ENCODE measurements around the gene MYO9B. TPM values are rescaled to one million over a fixed set of nuclear protein-coding genes. Genes with fewer than 3 reads are reported as not detected.
A peak's percentile ranks its signal among the peaks of the same experiment; 100 is the strongest.
"Not testable (repeated sequence)": the region's sequence is repeated elsewhere in the genome, so short reads cannot be mapped to it uniquely, and the experiment has no call there.

MYO9B gene
- total and polyA plus RNA-seq, 8 donors = 56.5 to 149 (median 66.0) TPM

- ATAC-seq = no peak
- Histone ChIP-seq H3K27ac (no peak overlapping the region), H3K4me3 (no peak overlapping the region), H3K9me3 (no peaks in the 10 kb centered on the region), H3K27me3 (no peaks in the 10 kb centered on the region), H3K36me3 (no peaks in the 10 kb centered on the region), H3K4me1 (peaks cover 25 to 92% of the 10 kb centered on the region in 2 donors)
- DNase-seq = no peak
- intact Hi-C loops (cut with DNase I) = no loop called here
- TF ChIP-seq CTCF (IDR thresholded peaks at IDR 0.05) = no peak
Measured at GRCh38 chr19:17092696-17093095, 17.1 kb downstream of the MYO9B start.

GRCh38 chr19:17094694-17095093 is 19.1 kb downstream of the MYO9B start:
- intact Hi-C loops (cut with DNase I); H3K27me3 ChIP-seq; ATAC-seq; H3K9me3 ChIP-seq; H3K36me3 ChIP-seq; H3K4me3 ChIP-seq; DNase-seq: not testable (repeated sequence)
- Histone ChIP-seq H3K27ac (peak overlapping the region; percentile 69 to 76), H3K4me1 (peaks cover 23 to 82% of the 10 kb centered on the region in 2 donors)

- H3K27ac ChIP-seq = peak overlapping the region; percentile 69 to 76
- no peaks in the 10 kb centered on the region for H3K27me3 ChIP-seq
- intact Hi-C loops (cut with DNase I) = no loop called here
- no peak for TF ChIP-seq CTCF (IDR thresholded peaks at IDR 0.05)
- peaks cover 20 to 76% of the 10 kb centered on the region in 2 donors for H3K4me1 ChIP-seq
- H3K4me3 ChIP-seq = no peak overlapping the region
- H3K36me3 ChIP-seq = peaks cover 0 to 5% of the 10 kb centered on the region in 2 donors
- DNase-seq (no peak), ATAC-seq (peak; percentile 17)
- H3K9me3 ChIP-seq = no peaks in the 10 kb centered on the region
Measured at GRCh38 chr19:17095141-17095919, 19.8 kb downstream of the MYO9B start.

- intact Hi-C loops (cut with DNase I) = no loop called here
Measured at GRCh38 chr19:17097593-17098126, 22.1 kb downstream of the MYO9B start.

GRCh38 chr19:17098326-17098725 is 22.7 kb downstream of the MYO9B start:
- intact Hi-C loops (cut with DNase I) = no loop called here
- Histone ChIP-seq H3K27ac (peak overlapping the region in 1 of 2 donors; percentile 3), H3K36me3 (peaks cover 0 to 28% of the 10 kb centered on the region in 2 donors), H3K4me1 (peaks cover 12 to 46% of the 10 kb centered on the region in 2 donors), H3K27me3 (no peaks in the 10 kb centered on the region), H3K9me3 (no peaks in the 10 kb centered on the region), H3K4me3 (no peak overlapping the region)
- TF ChIP-seq CTCF (IDR thresholded peaks at IDR 0.05) = no peak
- DNase-seq = no peak
- no peak for ATAC-seq

More at GRCh38 chr19:17097593-17098126, 22.1 kb downstream of the MYO9B start:
- no peaks in the 10 kb centered on the region for H3K27me3 ChIP-seq
- DNase-seq (no peak), ATAC-seq (peak; percentile 85)
- H3K27ac ChIP-seq = peak overlapping the region in 1 of 2 donors; percentile 3
- H3K4me3 ChIP-seq = no peak overlapping the region
- no peaks in the 10 kb centered on the region for H3K9me3 ChIP-seq
- peaks cover 12 to 53% of the 10 kb centered on the region in 2 donors for H3K4me1 ChIP-seq
- peaks cover 0 to 22% of the 10 kb centered on the region in 2 donors for H3K36me3 ChIP-seq
- no peak for TF ChIP-seq CTCF (IDR thresholded peaks at IDR 0.05)
